ENCODE data around the gene ARRDC4.

GRCh38 chr15:97998307-97999071 lies 38.0 kb downstream of the ARRDC4 start:
- TF ChIP-seq EZH2phosphoT487 (IDR thresholded peaks at IDR 0.05; ENCODE audit: borderline replicate concordance): no peak
- TF ChIP-seq CTCF (conservative IDR thresholded peaks at IDR 0.05; ENCODE audit: low read length): no peak
